Measurements from ENCODE around the gene KATNAL1. TPM values are rescaled to one million over a fixed set of nuclear protein-coding genes. Genes with fewer than 3 reads are reported as not detected.

The KATNAL1 gene
- total RNA-seq, 4 donors from 2014 or later: 5.9 to 9.4 (median 7.5) TPM

DNA sequence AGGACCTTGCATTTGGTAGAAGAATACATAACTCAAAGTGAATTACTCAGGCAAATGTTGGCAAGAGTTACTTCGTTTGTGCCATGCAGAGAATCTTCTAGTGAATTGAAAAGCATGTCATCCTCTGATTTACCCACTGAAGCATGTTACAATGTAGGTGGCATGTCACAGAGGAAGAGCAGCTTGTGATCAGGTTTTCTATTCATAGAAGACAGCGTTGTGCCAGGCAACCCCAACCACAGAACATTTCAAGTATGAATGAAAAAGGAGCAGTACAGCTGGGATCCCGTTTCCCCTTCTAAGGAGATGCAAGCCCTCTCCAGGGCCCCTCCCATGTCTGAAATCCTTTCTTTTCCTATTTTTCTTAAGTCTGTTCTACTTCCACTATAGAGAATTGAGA is 6.0 kb upstream of the KATNAL1 start:
- H3K27me3 ChIP-seq: no peaks in the 10 kb centered on the region
- H3K4me1 ChIP-seq: peaks cover 12% of the 10 kb centered on the region
- no peak overlapping the region for H3K27ac ChIP-seq
- no peak for DNase-seq (ENCODE audit: low spot score in 2 of 2)
- no peaks in the 10 kb centered on the region for H3K9me3 ChIP-seq
- TF ChIP-seq CTCF (IDR thresholded peaks at IDR 0.05) (no peak), POLR2AphosphoS5 (IDR thresholded peaks at IDR 0.05) (no peak), POLR2A (IDR thresholded peaks at IDR 0.05) (no peak), EP300 (IDR thresholded peaks at IDR 0.05) (no peak)
- 42% methylated on average over 3 of the region's 3 CpGs for WGBS
- H3K36me3 ChIP-seq: no peaks in the 10 kb centered on the region
- no peak overlapping the region for H3K4me3 ChIP-seq

- no peak for DNase-seq (ENCODE audit: low spot score in 2 of 2)
- TF ChIP-seq POLR2AphosphoS5 (IDR thresholded peaks at IDR 0.05) (no peak), EP300 (IDR thresholded peaks at IDR 0.05) (no peak), CTCF (IDR thresholded peaks at IDR 0.05) (no peak), POLR2A (IDR thresholded peaks at IDR 0.05) (no peak)
- H3K4me3 ChIP-seq: no peak overlapping the region
- no peaks in the 10 kb centered on the region for H3K9me3 ChIP-seq
- no peaks in the 10 kb centered on the region for H3K36me3 ChIP-seq
- 23% methylated on average over 1 of the region's 1 CpG for whole genome bisulfite sequencing
- H3K4me1 ChIP-seq: peaks cover 16% of the 10 kb centered on the region
- no peak overlapping the region for H3K27ac ChIP-seq
- H3K27me3 ChIP-seq: no peaks in the 10 kb centered on the region
These were observed 5.6 kb upstream of the KATNAL1 start for GRCh38 chr13:30312904-30313303.

DNA sequence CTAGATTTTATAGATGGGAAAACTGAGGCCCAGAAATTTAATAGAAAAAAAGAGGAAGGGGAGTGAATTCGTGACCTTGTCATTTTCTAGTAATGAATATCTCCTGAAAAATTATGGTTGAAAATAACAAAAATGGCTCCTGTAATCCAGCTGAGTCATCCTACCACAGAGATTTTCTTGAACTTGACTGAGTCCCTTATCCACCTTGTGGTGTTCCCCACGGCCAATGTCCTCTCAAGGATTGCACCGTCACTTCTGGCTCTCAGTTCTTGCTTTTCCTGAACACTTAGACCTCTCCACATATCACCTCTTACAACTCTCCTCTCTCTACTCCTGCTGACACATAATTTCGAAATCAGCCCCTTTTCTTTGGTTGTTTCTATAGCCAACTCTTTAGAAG is 1.2 kb upstream of the KATNAL1 start:
- H3K9me3 ChIP-seq: no peaks in the 10 kb centered on the region
- no peak for TF ChIP-seq POLR2A (IDR thresholded peaks at IDR 0.05)
- TF ChIP-seq CTCF (IDR thresholded peaks at IDR 0.05): no peak
- TF ChIP-seq POLR2AphosphoS5 (IDR thresholded peaks at IDR 0.05): no peak
- TF ChIP-seq EP300 (IDR thresholded peaks at IDR 0.05): no peak
- H3K27me3 ChIP-seq: no peaks in the 10 kb centered on the region
- no peaks in the 10 kb centered on the region for H3K36me3 ChIP-seq
- WGBS: 74% methylated on average over 4 of the region's 4 CpGs
- H3K27ac ChIP-seq: no peak overlapping the region
- DNase-seq (ENCODE audit: low spot score in 2 of 2): no peak
- H3K4me1 ChIP-seq: peaks cover 49% of the 10 kb centered on the region
- no peak overlapping the region for H3K4me3 ChIP-seq

GRCh38 chr13:30307971-30308290 is 580 bp upstream of the KATNAL1 start:
- no peak for DNase-seq (ENCODE audit: low spot score in 2 of 2)
- TF ChIP-seq POLR2A (IDR thresholded peaks at IDR 0.05): no peak
- no peak for TF ChIP-seq EP300 (IDR thresholded peaks at IDR 0.05)
- TF ChIP-seq CTCF (IDR thresholded peaks at IDR 0.05): no peak
- TF ChIP-seq POLR2AphosphoS5 (IDR thresholded peaks at IDR 0.05): no peak
- no peaks in the 10 kb centered on the region for H3K27me3 ChIP-seq
- WGBS: 30% methylated on average over 8 of the region's 8 CpGs
- H3K27ac ChIP-seq: peak overlapping the region; percentile 89
- H3K4me1 ChIP-seq: peaks cover 50% of the 10 kb centered on the region
- H3K9me3 ChIP-seq: no peaks in the 10 kb centered on the region
- peak overlapping the region; percentile 88 for H3K4me3 ChIP-seq
- H3K36me3 ChIP-seq: no peaks in the 10 kb centered on the region

DNA sequence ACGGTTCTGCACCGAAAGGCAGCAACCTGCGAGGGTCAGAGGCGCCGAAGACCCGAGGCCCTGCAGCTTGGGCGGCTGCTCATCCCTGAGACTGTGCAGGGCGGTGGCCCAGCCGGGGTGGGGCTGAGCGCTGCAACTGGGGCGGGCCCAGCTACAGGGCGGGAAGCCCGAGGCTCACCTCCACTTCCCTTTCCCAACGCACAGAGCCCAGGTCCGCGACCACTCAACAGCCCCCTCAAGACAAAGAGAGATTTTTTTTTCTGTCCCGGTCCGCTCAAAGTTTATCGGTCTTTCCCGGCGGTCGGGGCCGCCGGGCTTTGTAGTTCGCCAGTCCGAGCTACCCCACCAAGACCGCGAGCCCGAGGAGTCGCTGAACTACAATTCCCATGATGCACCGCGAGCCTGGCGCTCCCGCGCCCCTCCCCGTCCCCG is 573 bp downstream of the KATNAL1 start:
- H3K9me3 ChIP-seq: no peaks in the 10 kb centered on the region
- TF ChIP-seq EP300 (IDR thresholded peaks at IDR 0.05): no peak
- no peak for TF ChIP-seq CTCF (IDR thresholded peaks at IDR 0.05)
- TF ChIP-seq POLR2AphosphoS5 (IDR thresholded peaks at IDR 0.05): no peak
- TF ChIP-seq POLR2A (IDR thresholded peaks at IDR 0.05): no peak
- peak; percentile 95 to 96 for DNase-seq (ENCODE audit: low spot score in 2 of 2)
- WGBS: under 1% methylated on average over 36 of the region's 37 CpGs
- H3K27ac ChIP-seq: peak overlapping the region; percentile 89
- H3K36me3 ChIP-seq: no peaks in the 10 kb centered on the region
- peak overlapping the region; percentile 88 for H3K4me3 ChIP-seq
- peaks cover 49% of the 10 kb centered on the region for H3K4me1 ChIP-seq
- no peaks in the 10 kb centered on the region for H3K27me3 ChIP-seq

All from suprapubic skin (tissue), 4 donors.